HL-60 (cell line): ENCODE measurements around the gene PSMC4.

Experiments
- DNase-seq, 2 experiments: peaks; one replicate each; pipeline ENCODE4 v3.0.0-alpha.2; 2010 to 2020; ENCODE audit warnings: low read depth in 1 of 2, low spot score in 1 of 2
- H3K27ac ChIP-seq: fragments of 250-450 bp; sonication (Bioruptor Pico); replicated peaks from 2 replicates; pipeline ENCODE4 v1.5.1; 2020; ENCODE audit warnings: mild to moderate bottlenecking, moderate library complexity
- H3K27me3 ChIP-seq: fragments of 250-450 bp; sonication (Bioruptor Pico); 2 replicates; pipeline ENCODE4 v1.5.1; 2021; ENCODE audit warnings: mild to moderate bottlenecking, moderate library complexity; ENCODE audit not compliant: insufficient read depth, poor library complexity, severe bottlenecking
- H3K4me3 ChIP-seq: replicated peaks from 2 replicates; pipeline ENCODE4 v1.5.1; 2011; ENCODE audit warnings: mild to moderate bottlenecking, control low read depth, low read length; ENCODE audit not compliant: insufficient read depth
- GABPA ChIP-seq: IDR thresholded peaks from 2 replicates; pipeline ENCODE4 v1.6.1; 2012; ENCODE audit warnings: low read depth
- POLR2AphosphoS5 ChIP-seq: IDR thresholded peaks from 2 replicates; pipeline ENCODE4 v1.6.1; 2012; ENCODE audit warnings: low read depth
- REST ChIP-seq: IDR thresholded peaks from 2 replicates; pipeline ENCODE4 v1.6.1; 2012; ENCODE audit warnings: low read depth; ENCODE audit not compliant: insufficient replicate concordance
- SPI1 ChIP-seq: IDR thresholded peaks from 2 replicates; pipeline ENCODE4 v1.6.1; 2012; ENCODE audit warnings: low read depth, mild to moderate bottlenecking, borderline replicate concordance
- TF ChIP-seq, protein P1 (sequence below): IDR thresholded peaks from one replicate; pipeline ENCODE4 v1.5.1; 2011; ENCODE audit warnings: low read length, control low read depth, inconsistent platforms; ENCODE audit not compliant: insufficient read depth

PSMC4 gene

DNA sequence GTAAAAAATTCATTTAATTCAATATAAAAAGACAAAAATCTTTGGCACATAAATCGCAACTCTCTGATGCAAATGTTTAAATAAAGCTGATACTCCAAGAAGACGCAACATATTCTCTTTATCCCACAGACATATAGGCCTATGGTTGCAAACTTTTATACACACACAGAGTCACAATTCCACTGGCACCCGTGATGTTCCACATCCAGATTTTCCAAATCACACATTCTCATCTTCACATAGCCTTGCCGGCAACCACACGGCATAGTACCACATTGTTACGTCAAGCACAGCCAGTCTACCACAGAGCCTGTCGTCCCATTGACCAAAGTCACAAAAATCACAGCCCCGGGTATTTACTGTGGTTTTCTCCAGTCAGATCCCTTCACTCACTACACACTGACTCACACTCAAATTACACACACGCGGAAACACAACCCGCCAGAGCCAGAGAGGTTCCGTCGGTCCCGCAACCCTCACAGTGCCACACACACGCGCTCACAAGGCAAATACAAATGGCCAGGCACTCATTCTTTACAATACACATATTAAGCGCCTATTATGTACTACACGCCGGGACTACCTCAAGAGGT lies 25.3 kb downstream of the PSMC4 start:
- TF ChIP-seq REST (no peak), POLR2AphosphoS5 (no peak), GABPA (no peak), SPI1 (no peak)
- TF ChIP-seq, protein P1, sequence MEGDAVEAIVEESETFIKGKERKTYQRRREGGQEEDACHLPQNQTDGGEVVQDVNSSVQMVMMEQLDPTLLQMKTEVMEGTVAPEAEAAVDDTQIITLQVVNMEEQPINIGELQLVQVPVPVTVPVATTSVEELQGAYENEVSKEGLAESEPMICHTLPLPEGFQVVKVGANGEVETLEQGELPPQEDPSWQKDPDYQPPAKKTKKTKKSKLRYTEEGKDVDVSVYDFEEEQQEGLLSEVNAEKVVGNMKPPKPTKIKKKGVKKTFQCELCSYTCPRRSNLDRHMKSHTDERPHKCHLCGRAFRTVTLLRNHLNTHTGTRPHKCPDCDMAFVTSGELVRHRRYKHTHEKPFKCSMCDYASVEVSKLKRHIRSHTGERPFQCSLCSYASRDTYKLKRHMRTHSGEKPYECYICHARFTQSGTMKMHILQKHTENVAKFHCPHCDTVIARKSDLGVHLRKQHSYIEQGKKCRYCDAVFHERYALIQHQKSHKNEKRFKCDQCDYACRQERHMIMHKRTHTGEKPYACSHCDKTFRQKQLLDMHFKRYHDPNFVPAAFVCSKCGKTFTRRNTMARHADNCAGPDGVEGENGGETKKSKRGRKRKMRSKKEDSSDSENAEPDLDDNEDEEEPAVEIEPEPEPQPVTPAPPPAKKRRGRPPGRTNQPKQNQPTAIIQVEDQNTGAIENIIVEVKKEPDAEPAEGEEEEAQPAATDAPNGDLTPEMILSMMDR = no peak
- Histone ChIP-seq H3K4me3 (peak overlapping the region; percentile 85), H3K27ac (peak overlapping the region; percentile 89), H3K27me3 (no peaks in the 10 kb centered on the region)
- DNase-seq = peak in 1 of 2 experiments; percentile 28

DNA sequence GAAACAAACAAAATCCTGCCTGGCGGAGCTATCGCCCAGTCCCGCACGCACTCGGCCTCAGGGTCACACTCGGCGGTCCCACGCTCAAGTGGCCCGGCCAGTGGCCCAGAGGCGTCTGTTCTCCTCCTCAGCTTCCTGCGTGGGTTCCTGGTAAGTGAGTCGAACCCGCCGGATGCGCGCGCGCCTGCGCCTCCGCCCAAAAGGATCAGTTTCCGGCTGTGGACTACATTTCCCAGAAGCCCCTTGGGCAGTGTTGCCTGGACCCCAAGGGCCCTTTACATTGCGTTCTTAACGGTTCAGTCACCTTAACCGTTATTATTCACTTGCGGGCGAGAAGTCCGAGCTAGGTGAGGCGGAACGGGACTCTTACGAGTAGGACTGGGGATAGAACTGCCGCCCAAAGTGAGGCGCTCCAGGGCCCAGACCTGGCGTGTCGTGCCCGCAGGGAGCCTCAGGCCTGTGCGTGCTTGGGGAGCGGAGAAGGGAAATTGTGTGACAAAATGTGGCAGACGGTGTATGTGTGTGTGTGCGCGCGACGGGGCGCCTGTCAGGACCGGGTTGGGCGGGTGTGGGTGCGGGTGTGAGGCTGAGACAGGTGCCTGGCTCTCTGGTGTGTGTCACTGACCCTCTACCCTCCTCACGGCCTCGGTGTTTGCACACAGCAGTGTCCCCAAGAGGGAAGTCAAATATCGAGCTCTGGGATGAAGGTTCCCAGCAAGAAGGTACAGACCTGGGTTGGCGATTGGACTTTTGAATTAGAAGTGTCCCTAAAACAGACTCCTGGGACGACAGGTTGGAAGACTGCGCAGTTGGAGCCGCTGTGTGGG lies 26.1 kb downstream of the PSMC4 start, which contains the start of gene ZNF546:
ZNF546 (plus strand) TSS at position 250 of the 827 bp plus-strand sequence. CDS start 1,267 bp downstream, outside the sequence.
- H3K27ac ChIP-seq = peak within 1 kb of the TSS; percentile 89
- DNase-seq = peak; percentile 84 to 94
- H3K27me3 ChIP-seq = no peaks in the 10 kb centered on the region
- TF ChIP-seq POLR2AphosphoS5 (peak; percentile 81), REST (no peak), GABPA (peak; percentile 79), SPI1 (peak; percentile 7; the same call in 1 of the 2 replicates)
- TF ChIP-seq, protein P1 = no peak
- peak within 1 kb of the TSS; percentile 85 for H3K4me3 ChIP-seq

GRCh38 chr19:39997638-39998216 lies 26.8 kb downstream of the PSMC4 start:
- no peak for TF ChIP-seq REST
- no peak for TF ChIP-seq SPI1
- TF ChIP-seq, protein P1 = no peak
- TF ChIP-seq GABPA = no peak
- TF ChIP-seq POLR2AphosphoS5 = no peak
- H3K4me3 ChIP-seq = peak overlapping the region; percentile 85
- H3K27ac ChIP-seq = peak overlapping the region; percentile 89
- no peak for DNase-seq
- H3K27me3 ChIP-seq = no peaks in the 10 kb centered on the region
